ENCODE data around the gene ZNF425.

GRCh38 chr7:149085866-149086265, 40.3 kb downstream of the ZNF425 start:
- TF ChIP-seq, protein P1, sequence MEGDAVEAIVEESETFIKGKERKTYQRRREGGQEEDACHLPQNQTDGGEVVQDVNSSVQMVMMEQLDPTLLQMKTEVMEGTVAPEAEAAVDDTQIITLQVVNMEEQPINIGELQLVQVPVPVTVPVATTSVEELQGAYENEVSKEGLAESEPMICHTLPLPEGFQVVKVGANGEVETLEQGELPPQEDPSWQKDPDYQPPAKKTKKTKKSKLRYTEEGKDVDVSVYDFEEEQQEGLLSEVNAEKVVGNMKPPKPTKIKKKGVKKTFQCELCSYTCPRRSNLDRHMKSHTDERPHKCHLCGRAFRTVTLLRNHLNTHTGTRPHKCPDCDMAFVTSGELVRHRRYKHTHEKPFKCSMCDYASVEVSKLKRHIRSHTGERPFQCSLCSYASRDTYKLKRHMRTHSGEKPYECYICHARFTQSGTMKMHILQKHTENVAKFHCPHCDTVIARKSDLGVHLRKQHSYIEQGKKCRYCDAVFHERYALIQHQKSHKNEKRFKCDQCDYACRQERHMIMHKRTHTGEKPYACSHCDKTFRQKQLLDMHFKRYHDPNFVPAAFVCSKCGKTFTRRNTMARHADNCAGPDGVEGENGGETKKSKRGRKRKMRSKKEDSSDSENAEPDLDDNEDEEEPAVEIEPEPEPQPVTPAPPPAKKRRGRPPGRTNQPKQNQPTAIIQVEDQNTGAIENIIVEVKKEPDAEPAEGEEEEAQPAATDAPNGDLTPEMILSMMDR (IDR thresholded peaks at IDR 0.05): no peak
- TF ChIP-seq POLR2A (IDR thresholded peaks at IDR 0.05): no peak
- no peak for TF ChIP-seq EP300 (IDR thresholded peaks at IDR 0.05)

Measured in upper lobe of left lung (tissue), 4 donors.